ENCODE measurements around the gene RNF113A. TPM values are rescaled to one million over a fixed set of nuclear protein-coding genes. Genes with fewer than 3 reads are reported as not detected.
"Not testable (repeated sequence)": the region's sequence is repeated elsewhere in the genome, so short reads cannot be mapped to it uniquely, and the experiment has no call there.

Gene RNF113A
- total RNA-seq: 27.9 and 29.9 TPM in 2 replicates

- intact Hi-C loops (cut with micrococcal nuclease): loop anchor here (1.0 to 10.0 kb wide), 9 partner anchors 15 to 403 kb away; partner anchors contain the start of genes NKAP, RPL39, SLC25A5 and UBE2A
Observed at GRCh38 chrX:119871599-119872395, at the start of gene RNF113A, which contains the start of gene NDUFA1. Gene RNF113A, minus strand, starts transcription at chrX:119871733. Its CDS starts 120 bp downstream, at chrX:119871613. Gene NDUFA1, plus strand, starts transcription at chrX:119871832. Its CDS starts 80 bp downstream, at chrX:119871912.

GRCh38 chrX:119919835-119920585 lies 48.5 kb upstream of the RNF113A start:
- intact Hi-C loops (cut with micrococcal nuclease): no loop called here

GRCh38 chrX:119917877-119918276 lies 46.3 kb upstream of the RNF113A start:
- intact Hi-C loops (cut with micrococcal nuclease): no loop called here

- intact Hi-C loops (cut with micrococcal nuclease): no loop called here
Observed at GRCh38 chrX:119916310-119916709, 44.8 kb upstream of the RNF113A start.

GRCh38 chrX:119900976-119901375 lies 29.4 kb upstream of the RNF113A start:
- intact Hi-C loops (cut with micrococcal nuclease): no loop called here

GRCh38 chrX:119899125-119899524 lies 27.6 kb upstream of the RNF113A start:
- intact Hi-C loops (cut with micrococcal nuclease): no loop called here

- intact Hi-C loops (cut with micrococcal nuclease): no loop called here
Observed at GRCh38 chrX:119895843-119896326, 24.4 kb upstream of the RNF113A start, which contains the start of gene AKAP14. Gene AKAP14, plus strand, starts transcription at chrX:119895893. Its CDS starts 7,331 bp downstream, at chrX:119903224.

GRCh38 chrX:119891961-119892692 lies 20.6 kb upstream of the RNF113A start:
- intact Hi-C loops (cut with micrococcal nuclease): not testable (repeated sequence)

GRCh38 chrX:119890626-119891025 lies 19.1 kb upstream of the RNF113A start:
- intact Hi-C loops (cut with micrococcal nuclease): not testable (repeated sequence)

GRCh38 chrX:119887721-119888425 lies 16.3 kb upstream of the RNF113A start:
- intact Hi-C loops (cut with micrococcal nuclease): loop anchor here (1.0 kb wide), 1 partner anchor 372 kb away; no protein-coding TSS in a partner anchor

GRCh38 chrX:119885554-119886428 lies 14.3 kb upstream of the RNF113A start:
- intact Hi-C loops (cut with micrococcal nuclease): loop anchor here (1.0 kb wide), 1 partner anchor 14 kb away; the partner anchor contains the start of genes NDUFA1 and RNF113A

- intact Hi-C loops (cut with micrococcal nuclease): loop anchor here (1.0 to 2.0 kb wide), 2 partner anchors 90 to 364 kb away; partner anchors contain the start of gene RPL39
Observed at GRCh38 chrX:119880552-119881437, 9.3 kb upstream of the RNF113A start.

- intact Hi-C loops (cut with micrococcal nuclease): loop anchor here (2.0 kb wide), 1 partner anchor 89 kb away; the partner anchor contains the start of gene RPL39
Observed at GRCh38 chrX:119880076-119880475, 8.5 kb upstream of the RNF113A start.

GRCh38 chrX:119878740-119879139 lies 7.2 kb upstream of the RNF113A start:
- intact Hi-C loops (cut with micrococcal nuclease): loop anchor here (10.0 kb wide), 1 partner anchor 304 kb away; the partner anchor contains the start of gene UBE2A

- intact Hi-C loops (cut with micrococcal nuclease): loop anchor here (1.0 to 10.0 kb wide), 9 partner anchors 15 to 402 kb away; partner anchors contain the start of genes NKAP, RPL39, SLC25A5 and UBE2A
Observed at GRCh38 chrX:119871245-119871598, 311 bp downstream of the RNF113A start.

GRCh38 chrX:119870626-119871131 lies 854 bp downstream of the RNF113A start:
- intact Hi-C loops (cut with micrococcal nuclease): loop anchor here (1.0 to 10.0 kb wide), 9 partner anchors 16 to 402 kb away; partner anchors contain the start of genes NKAP, RPL39, SLC25A5 and UBE2A

GRCh38 chrX:119853444-119853843 lies 18.1 kb downstream of the RNF113A start:
- intact Hi-C loops (cut with micrococcal nuclease): loop anchor here (1.0 to 5.0 kb wide), 5 partner anchors 18 to 386 kb away; partner anchors contain the start of genes NDUFA1, NKAP, RNF113A and RPL39

Measured in T-helper 2 cell treated with Interferon-gamma antibody and Interleukin-4, amounts not matched to agents 100 ng/mL and 5 ng/mL, for 36 hours (primary cell).